ENCODE results near the gene C20orf202.
"Not testable (repeated sequence)": the region's sequence is repeated elsewhere in the genome, so short reads cannot be mapped to it uniquely, and the experiment has no call there.

Gene C20orf202

GRCh38 chr20:1247689-1248088 is 44.4 kb downstream of the C20orf202 start:
- Histone ChIP-seq H2AFZ (ENCODE audit: low read depth, low read length, severe bottlenecking) (no peak overlapping the region), H3K36me3 (ENCODE audit: low read length) (no peaks in the 10 kb centered on the region)

GRCh38 chr20:1250282-1250681 is 47.0 kb downstream of the C20orf202 start:
- not testable (repeated sequence) for H3K27me3 ChIP-seq (ENCODE audit: low read length); H3K36me3 ChIP-seq (ENCODE audit: low read length); H3K9ac ChIP-seq (ENCODE audit: low read length); H3K4me3 ChIP-seq (ENCODE audit: insufficient read depth, low read length, poor library complexity, severe bottlenecking); H2AFZ ChIP-seq (ENCODE audit: low read depth, low read length, severe bottlenecking); H3K9me2 ChIP-seq (replicated peaks; ENCODE audit: insufficient read depth, low read length); H4K20me1 ChIP-seq (ENCODE audit: low read depth, low read length); H3K27ac ChIP-seq (ENCODE audit: low read depth, low read length); H3F3A ChIP-seq (ENCODE audit: insufficient read depth); H3K9me3 ChIP-seq (ENCODE audit: insufficient read depth, low read length); H3K79me2 ChIP-seq (ENCODE audit: insufficient read depth, low read length); H3K4me2 ChIP-seq (ENCODE audit: low read depth, low read length, poor library complexity, severe bottlenecking)

More at GRCh38 chr20:1247689-1248088, 44.4 kb downstream of the C20orf202 start:
- Histone ChIP-seq H3F3A (ENCODE audit: insufficient read depth) (no peaks in the 10 kb centered on the region), H3K79me2 (ENCODE audit: insufficient read depth, low read length) (no peaks in the 10 kb centered on the region), H3K4me2 (ENCODE audit: low read depth, low read length, poor library complexity, severe bottlenecking) (no peak overlapping the region), H4K20me1 (ENCODE audit: low read depth, low read length) (no peaks in the 10 kb centered on the region), H3K27me3 (ENCODE audit: low read length) (no peaks in the 10 kb centered on the region), H3K9me3 (ENCODE audit: insufficient read depth, low read length) (no peaks in the 10 kb centered on the region), H3K9ac (ENCODE audit: low read length) (no peak overlapping the region), H3K4me3 (ENCODE audit: insufficient read depth, low read length, poor library complexity, severe bottlenecking) (no peak overlapping the region), H3K27ac (ENCODE audit: low read depth, low read length) (no peak overlapping the region), H3K9me2 (replicated peaks; ENCODE audit: insufficient read depth, low read length) (no peaks in the 10 kb centered on the region)
- TF ChIP-seq EZH2phosphoT487 (conservative IDR thresholded peaks at IDR 0.05; ENCODE audit: low read length) (no peak), CTCF (IDR thresholded peaks at IDR 0.05; ENCODE audit: insufficient read depth, low read length, poor library complexity, severe bottlenecking) (no peak)

- H2AFZ ChIP-seq (ENCODE audit: low read depth, low read length, severe bottlenecking): no peak overlapping the region
- H3K4me2 ChIP-seq (ENCODE audit: low read depth, low read length, poor library complexity, severe bottlenecking): no peak overlapping the region
- no peaks in the 10 kb centered on the region; the same call in 1 of the 2 replicates for H3K27me3 ChIP-seq (ENCODE audit: low read length)
- TF ChIP-seq CTCF (IDR thresholded peaks at IDR 0.05; ENCODE audit: insufficient read depth, low read length, poor library complexity, severe bottlenecking) (no peak), EZH2phosphoT487 (conservative IDR thresholded peaks at IDR 0.05; ENCODE audit: low read length) (no peak)
- H3K79me2 ChIP-seq (ENCODE audit: insufficient read depth, low read length): no peaks in the 10 kb centered on the region
- H3K27ac ChIP-seq (ENCODE audit: low read depth, low read length): no peak overlapping the region
- H3K4me3 ChIP-seq (ENCODE audit: insufficient read depth, low read length, poor library complexity, severe bottlenecking): no peak overlapping the region
- no peaks in the 10 kb centered on the region for H3K9me3 ChIP-seq (ENCODE audit: insufficient read depth, low read length)
- H3K9me2 ChIP-seq (replicated peaks; ENCODE audit: insufficient read depth, low read length): no peaks in the 10 kb centered on the region
- H3K36me3 ChIP-seq (ENCODE audit: low read length): no peaks in the 10 kb centered on the region
- H4K20me1 ChIP-seq (ENCODE audit: low read depth, low read length): no peaks in the 10 kb centered on the region
- no peaks in the 10 kb centered on the region for H3F3A ChIP-seq (ENCODE audit: insufficient read depth)
- H3K9ac ChIP-seq (ENCODE audit: low read length): no peak overlapping the region
Observed at GRCh38 chr20:1252416-1252815, 49.2 kb downstream of the C20orf202 start.

- no peaks in the 10 kb centered on the region for H3K9me3 ChIP-seq (ENCODE audit: insufficient read depth, low read length)
- H3K4me3 ChIP-seq (ENCODE audit: insufficient read depth, low read length, poor library complexity, severe bottlenecking): no peak overlapping the region
- H3K4me2 ChIP-seq (ENCODE audit: low read depth, low read length, poor library complexity, severe bottlenecking): no peak overlapping the region
- H3K79me2 ChIP-seq (ENCODE audit: insufficient read depth, low read length): no peaks in the 10 kb centered on the region
- H3K36me3 ChIP-seq (ENCODE audit: low read length): no peaks in the 10 kb centered on the region
- H4K20me1 ChIP-seq (ENCODE audit: low read depth, low read length): no peaks in the 10 kb centered on the region
- no peaks in the 10 kb centered on the region for H3K9me2 ChIP-seq (replicated peaks; ENCODE audit: insufficient read depth, low read length)
- no peaks in the 10 kb centered on the region for H3F3A ChIP-seq (ENCODE audit: insufficient read depth)
- TF ChIP-seq CTCF (IDR thresholded peaks at IDR 0.05; ENCODE audit: insufficient read depth, low read length, poor library complexity, severe bottlenecking): no peak
- TF ChIP-seq EZH2phosphoT487 (conservative IDR thresholded peaks at IDR 0.05; ENCODE audit: low read length): no peak
- H3K9ac ChIP-seq (ENCODE audit: low read length): no peak overlapping the region
- H3K27me3 ChIP-seq (ENCODE audit: low read length): no peaks in the 10 kb centered on the region; the same call in 1 of the 2 replicates
- no peak overlapping the region for H3K27ac ChIP-seq (ENCODE audit: low read depth, low read length)
- H2AFZ ChIP-seq (ENCODE audit: low read depth, low read length, severe bottlenecking): no peak overlapping the region
Observed at GRCh38 chr20:1254254-1254653, 51.0 kb downstream of the C20orf202 start.
